ENCODE measurements around the gene DNAJC8. TPM values are rescaled to one million over a fixed set of nuclear protein-coding genes. Genes with fewer than 3 reads are reported as not detected.
A peak's percentile ranks its signal among the peaks of the same experiment; 100 is the strongest.

The DNAJC8 gene
- total RNA-seq, 1 experiment from 2014 or later, result 57.6 TPM

GRCh38 chr1:28193701-28194161 lies 39.1 kb downstream of the DNAJC8 start:
- Mint-ChIP-seq H3K9me3 (ENCODE audit: low read depth, unreplicated experiment) (no peaks in the 10 kb centered on the region), H3K36me3 (ENCODE audit: insufficient read depth, unreplicated experiment) (peaks cover 8% of the 10 kb centered on the region), H3K27ac (ENCODE audit: unreplicated experiment) (no peak overlapping the region), H3K4me3 (ENCODE audit: low read depth, unreplicated experiment) (peak overlapping the region; percentile 42), H3K27me3 (ENCODE audit: unreplicated experiment) (no peaks in the 10 kb centered on the region), H3K4me1 (ENCODE audit: low read depth, unreplicated experiment) (peaks cover 31% of the 10 kb centered on the region)
- peak; percentile 61 for DNase-seq
- intact Hi-C loops (cut with micrococcal nuclease; ENCODE audit: unreplicated experiment), result loop anchor here (5.0 kb wide), 1 partner anchor 101 kb away; no protein-coding TSS in a partner anchor
- TF ChIP-seq CTCF (IDR thresholded peaks at IDR 0.05; ENCODE audit: unreplicated experiment), result no peak
- BruUV-seq (replicated peaks), result no TSS peak
- CTCF ChIA-PET, result no interaction called here

- TF ChIP-seq CTCF (IDR thresholded peaks at IDR 0.05; ENCODE audit: unreplicated experiment), result no peak
- H3K4me3 Mint-ChIP-seq (ENCODE audit: low read depth, unreplicated experiment), result no peak overlapping the region
- intact Hi-C loops (cut with micrococcal nuclease; ENCODE audit: unreplicated experiment), result loop anchor here (5.0 kb wide), 1 partner anchor 99 kb away; no protein-coding TSS in a partner anchor
- H3K4me1 Mint-ChIP-seq (ENCODE audit: low read depth, unreplicated experiment), result peaks cover 31% of the 10 kb centered on the region
- no peaks in the 10 kb centered on the region for H3K27me3 Mint-ChIP-seq (ENCODE audit: unreplicated experiment)
- peak overlapping the region; percentile 57 for H3K27ac Mint-ChIP-seq (ENCODE audit: unreplicated experiment)
- no TSS peak for BruUV-seq (replicated peaks)
- no peak for DNase-seq
- CTCF ChIA-PET, result no interaction called here
- no peaks in the 10 kb centered on the region for H3K9me3 Mint-ChIP-seq (ENCODE audit: low read depth, unreplicated experiment)
- H3K36me3 Mint-ChIP-seq (ENCODE audit: insufficient read depth, unreplicated experiment), result peaks cover 4% of the 10 kb centered on the region
Measured at GRCh38 chr1:28190996-28191645, 41.7 kb downstream of the DNAJC8 start.

- H3K4me3 Mint-ChIP-seq (ENCODE audit: low read depth, unreplicated experiment), result no peak overlapping the region
- peaks cover 31% of the 10 kb centered on the region for H3K4me1 Mint-ChIP-seq (ENCODE audit: low read depth, unreplicated experiment)
- H3K9me3 Mint-ChIP-seq (ENCODE audit: low read depth, unreplicated experiment), result no peaks in the 10 kb centered on the region
- peak overlapping the region; percentile 57 for H3K27ac Mint-ChIP-seq (ENCODE audit: unreplicated experiment)
- intact Hi-C loops (cut with micrococcal nuclease; ENCODE audit: unreplicated experiment), result loop anchor here (5.0 kb wide), 1 partner anchor 98 kb away; no protein-coding TSS in a partner anchor
- CTCF ChIA-PET, result no interaction called here
- no peaks in the 10 kb centered on the region for H3K27me3 Mint-ChIP-seq (ENCODE audit: unreplicated experiment)
- no TSS peak for BruUV-seq (replicated peaks)
- DNase-seq, result no peak
- peaks cover 4% of the 10 kb centered on the region for H3K36me3 Mint-ChIP-seq (ENCODE audit: insufficient read depth, unreplicated experiment)
- TF ChIP-seq CTCF (IDR thresholded peaks at IDR 0.05; ENCODE audit: unreplicated experiment), result no peak
Measured at GRCh38 chr1:28190337-28190979, 42.4 kb downstream of the DNAJC8 start.

GRCh38 chr1:28185071-28185470 lies 47.8 kb downstream of the DNAJC8 start:
- Mint-ChIP-seq H3K4me3 (ENCODE audit: low read depth, unreplicated experiment) (no peak overlapping the region), H3K27ac (ENCODE audit: unreplicated experiment) (no peak overlapping the region), H3K9me3 (ENCODE audit: low read depth, unreplicated experiment) (no peaks in the 10 kb centered on the region), H3K36me3 (ENCODE audit: insufficient read depth, unreplicated experiment) (no peaks in the 10 kb centered on the region), H3K4me1 (ENCODE audit: low read depth, unreplicated experiment) (peaks cover 10% of the 10 kb centered on the region), H3K27me3 (ENCODE audit: unreplicated experiment) (no peaks in the 10 kb centered on the region)
- intact Hi-C loops (cut with micrococcal nuclease; ENCODE audit: unreplicated experiment), result no loop called here
- BruUV-seq (replicated peaks), result no TSS peak
- CTCF ChIA-PET, result no interaction called here
- DNase-seq, result no peak
- TF ChIP-seq CTCF (IDR thresholded peaks at IDR 0.05; ENCODE audit: unreplicated experiment), result no peak

All from Calu3 (cell line).